ENCODE measurements around the gene MVB12B.

GRCh38 chr9:126526218-126527108, 199.8 kb downstream of the MVB12B start:
- TF ChIP-seq MXI1 (IDR thresholded peaks at IDR 0.05; ENCODE audit: borderline replicate concordance, low read depth, low read length) (no peak), POLR2A (IDR thresholded peaks at IDR 0.05; ENCODE audit: low read depth, low read length) (no peak), BHLHE40 (IDR thresholded peaks at IDR 0.05; ENCODE audit: low read depth, low read length) (no peak), SMC3 (IDR thresholded peaks at IDR 0.05; ENCODE audit: low read depth, low read length) (no peak), CEBPB (IDR thresholded peaks at IDR 0.05; ENCODE audit: low read depth, low read length) (no peak), USF2 (IDR thresholded peaks at IDR 0.05; ENCODE audit: low read depth, low read length) (no peak), MAZ (IDR thresholded peaks at IDR 0.05; ENCODE audit: borderline replicate concordance, low read depth, low read length) (no peak), MAFK (IDR thresholded peaks at IDR 0.05; ENCODE audit: low read depth, low read length) (no peak)
- TF ChIP-seq, protein P1, sequence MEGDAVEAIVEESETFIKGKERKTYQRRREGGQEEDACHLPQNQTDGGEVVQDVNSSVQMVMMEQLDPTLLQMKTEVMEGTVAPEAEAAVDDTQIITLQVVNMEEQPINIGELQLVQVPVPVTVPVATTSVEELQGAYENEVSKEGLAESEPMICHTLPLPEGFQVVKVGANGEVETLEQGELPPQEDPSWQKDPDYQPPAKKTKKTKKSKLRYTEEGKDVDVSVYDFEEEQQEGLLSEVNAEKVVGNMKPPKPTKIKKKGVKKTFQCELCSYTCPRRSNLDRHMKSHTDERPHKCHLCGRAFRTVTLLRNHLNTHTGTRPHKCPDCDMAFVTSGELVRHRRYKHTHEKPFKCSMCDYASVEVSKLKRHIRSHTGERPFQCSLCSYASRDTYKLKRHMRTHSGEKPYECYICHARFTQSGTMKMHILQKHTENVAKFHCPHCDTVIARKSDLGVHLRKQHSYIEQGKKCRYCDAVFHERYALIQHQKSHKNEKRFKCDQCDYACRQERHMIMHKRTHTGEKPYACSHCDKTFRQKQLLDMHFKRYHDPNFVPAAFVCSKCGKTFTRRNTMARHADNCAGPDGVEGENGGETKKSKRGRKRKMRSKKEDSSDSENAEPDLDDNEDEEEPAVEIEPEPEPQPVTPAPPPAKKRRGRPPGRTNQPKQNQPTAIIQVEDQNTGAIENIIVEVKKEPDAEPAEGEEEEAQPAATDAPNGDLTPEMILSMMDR (conservative IDR thresholded peaks at IDR 0.05; ENCODE audit: low read depth, low read length) = no peak
